ENCODE data around the gene TLE3. TPM values are rescaled to one million over a fixed set of nuclear protein-coding genes. Genes with fewer than 3 reads are reported as not detected.

The TLE3 gene
- total and polyA plus RNA-seq, 2 of the 4 experiments (the other 2 are of a cell fraction), result 6.5 to 16.3 TPM

GRCh38 chr15:70001859-70002258 is 95.9 kb downstream of the TLE3 start:
- no CpG with 5 or more reads among the region's 4 CpGs for WGBS, 2 experiments (ENCODE audit: extremely low coverage in 2 of 2, insufficient read length in 1 of 2)
- no peak for DNase-seq
- no peak overlapping the region for H3K27ac ChIP-seq (ENCODE audit: insufficient read depth, low read length)
- no peak overlapping the region for H2AFZ ChIP-seq (replicated peaks; ENCODE audit: low read length, poor library complexity)
- peaks cover 10% of the 10 kb centered on the region for H3K9me3 ChIP-seq (ENCODE audit: control insufficient read depth, insufficient read depth, low read length)
- no peaks in the 10 kb centered on the region for H3K79me1 ChIP-seq (ENCODE audit: low read depth in 1 of 2, low read length in 2 of 2)
- dilution Hi-C loops (cut with HindIII; ENCODE audit: low sequenced_read_pairs, unreplicated experiment), result no loop called here
- H2AK5ac ChIP-seq (ENCODE audit: low read depth, low read length), result no peak overlapping the region
- no peak overlapping the region for H3K14ac ChIP-seq (replicated peaks; ENCODE audit: low read depth, low read length)
- H3K18ac ChIP-seq (ENCODE audit: low read depth, low read length), result no peak overlapping the region
- ChIA-PET CTCF (no interaction called here), POLR2A (ENCODE audit: unreplicated experiment) (no interaction called here)
- H4K20me1 ChIP-seq (ENCODE audit: insufficient read depth, low read length), result no peaks in the 10 kb centered on the region
- intact Hi-C loops (cut with micrococcal nuclease), result no loop called here
- H2BK15ac ChIP-seq (ENCODE audit: low read depth, low read length), result no peak overlapping the region
- no peaks in the 10 kb centered on the region for H3K36me3 ChIP-seq (ENCODE audit: control insufficient read depth, insufficient read depth, low read length)
- no peak overlapping the region for H2BK5ac ChIP-seq (ENCODE audit: low read depth, low read length, poor library complexity, severe bottlenecking)
- H2AK9ac ChIP-seq (replicated peaks; ENCODE audit: low read depth, low read length, poor library complexity), result no peak overlapping the region
- no peak overlapping the region for H4K91ac ChIP-seq (ENCODE audit: insufficient read depth, low read depth, low read length)
- no peak overlapping the region for H4K8ac ChIP-seq (ENCODE audit: low read depth in 2 of 2, low read length in 2 of 2)
- TF ChIP-seq RAD21 (IDR thresholded peaks at IDR 0.05; ENCODE audit: low read length) (no peak), RFX5 (IDR thresholded peaks at IDR 0.05; ENCODE audit: low read depth, low read length) (no peak), ELK1 (IDR thresholded peaks at IDR 0.05; ENCODE audit: borderline replicate concordance, low read depth, low read length) (no peak), MXI1 (IDR thresholded peaks at IDR 0.05; ENCODE audit: borderline replicate concordance, low read depth, low read length) (no peak), CTCF (conservative IDR thresholded peaks at IDR 0.05; ENCODE audit: low read depth, low read length) (no peak), BHLHE40 (IDR thresholded peaks at IDR 0.05; ENCODE audit: low read depth, low read length) (no peak), CEBPB (IDR thresholded peaks at IDR 0.05; ENCODE audit: low read depth, low read length) (no peak)
- H4K5ac ChIP-seq (ENCODE audit: low read depth, low read length), result no peak overlapping the region
- no peak overlapping the region for H2BK20ac ChIP-seq (ENCODE audit: low read depth, low read length)
- no peak overlapping the region for H3K9ac ChIP-seq (ENCODE audit: low read depth, low read length)
- H3K4me1 ChIP-seq (ENCODE audit: control insufficient read depth, insufficient read depth, low read length), result no peaks in the 10 kb centered on the region
- H3K27me3 ChIP-seq (ENCODE audit: control insufficient read depth, insufficient read depth, low read length), result peaks cover 60% of the 10 kb centered on the region
- no peak overlapping the region for H3K4me2 ChIP-seq (ENCODE audit: low read depth, low read length)
- H3K4me3 ChIP-seq (ENCODE audit: insufficient read depth, low read depth, low read length), result no peak overlapping the region
- no peak overlapping the region for H3K23ac ChIP-seq (ENCODE audit: low read depth, low read length)
- ATAC-seq (ENCODE audit: low read depth), result no peak
- no peak overlapping the region for H3K4ac ChIP-seq (ENCODE audit: low read depth, low read length)
- in situ Hi-C loops (cut with MboI; ENCODE audit: low sequenced_read_pairs), result no loop called here
- no TSS peak for BruUV-seq (replicated peaks)
- no peak overlapping the region for H3K56ac ChIP-seq (ENCODE audit: extremely low read depth, insufficient read depth, low read length)
- H2BK120ac ChIP-seq (ENCODE audit: low read depth, low read length), result no peak overlapping the region
- H3K9me1 ChIP-seq (ENCODE audit: insufficient read depth, low read length), result no peaks in the 10 kb centered on the region
